ENCODE data around the gene EPHB1.

The EPHB1 gene

DNA sequence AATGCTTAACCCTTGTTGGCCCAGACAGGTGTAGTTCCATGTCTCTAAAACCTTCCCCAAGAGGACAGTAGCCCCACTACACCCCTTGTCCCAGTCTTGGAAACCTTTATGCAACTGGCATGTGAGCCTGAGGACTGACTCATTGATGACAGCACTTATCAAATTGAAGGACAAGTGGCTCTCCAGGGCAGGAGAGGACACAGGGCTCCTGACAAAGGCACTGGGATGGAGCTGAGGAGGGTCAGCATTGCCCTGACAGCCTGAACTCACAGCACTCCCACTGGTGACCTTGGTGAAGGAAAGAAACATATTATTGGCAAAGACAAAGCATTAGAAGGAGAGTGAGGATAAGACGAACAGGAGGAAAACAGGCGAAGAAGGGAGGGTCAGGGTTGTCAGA, 139.9 kb downstream of the EPHB1 start:
- no peak overlapping the region for H3K27ac ChIP-seq
- TF ChIP-seq, protein P1, sequence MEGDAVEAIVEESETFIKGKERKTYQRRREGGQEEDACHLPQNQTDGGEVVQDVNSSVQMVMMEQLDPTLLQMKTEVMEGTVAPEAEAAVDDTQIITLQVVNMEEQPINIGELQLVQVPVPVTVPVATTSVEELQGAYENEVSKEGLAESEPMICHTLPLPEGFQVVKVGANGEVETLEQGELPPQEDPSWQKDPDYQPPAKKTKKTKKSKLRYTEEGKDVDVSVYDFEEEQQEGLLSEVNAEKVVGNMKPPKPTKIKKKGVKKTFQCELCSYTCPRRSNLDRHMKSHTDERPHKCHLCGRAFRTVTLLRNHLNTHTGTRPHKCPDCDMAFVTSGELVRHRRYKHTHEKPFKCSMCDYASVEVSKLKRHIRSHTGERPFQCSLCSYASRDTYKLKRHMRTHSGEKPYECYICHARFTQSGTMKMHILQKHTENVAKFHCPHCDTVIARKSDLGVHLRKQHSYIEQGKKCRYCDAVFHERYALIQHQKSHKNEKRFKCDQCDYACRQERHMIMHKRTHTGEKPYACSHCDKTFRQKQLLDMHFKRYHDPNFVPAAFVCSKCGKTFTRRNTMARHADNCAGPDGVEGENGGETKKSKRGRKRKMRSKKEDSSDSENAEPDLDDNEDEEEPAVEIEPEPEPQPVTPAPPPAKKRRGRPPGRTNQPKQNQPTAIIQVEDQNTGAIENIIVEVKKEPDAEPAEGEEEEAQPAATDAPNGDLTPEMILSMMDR (IDR thresholded peaks at IDR 0.05; ENCODE audit: low read depth, low read length) = no peak

DNA sequence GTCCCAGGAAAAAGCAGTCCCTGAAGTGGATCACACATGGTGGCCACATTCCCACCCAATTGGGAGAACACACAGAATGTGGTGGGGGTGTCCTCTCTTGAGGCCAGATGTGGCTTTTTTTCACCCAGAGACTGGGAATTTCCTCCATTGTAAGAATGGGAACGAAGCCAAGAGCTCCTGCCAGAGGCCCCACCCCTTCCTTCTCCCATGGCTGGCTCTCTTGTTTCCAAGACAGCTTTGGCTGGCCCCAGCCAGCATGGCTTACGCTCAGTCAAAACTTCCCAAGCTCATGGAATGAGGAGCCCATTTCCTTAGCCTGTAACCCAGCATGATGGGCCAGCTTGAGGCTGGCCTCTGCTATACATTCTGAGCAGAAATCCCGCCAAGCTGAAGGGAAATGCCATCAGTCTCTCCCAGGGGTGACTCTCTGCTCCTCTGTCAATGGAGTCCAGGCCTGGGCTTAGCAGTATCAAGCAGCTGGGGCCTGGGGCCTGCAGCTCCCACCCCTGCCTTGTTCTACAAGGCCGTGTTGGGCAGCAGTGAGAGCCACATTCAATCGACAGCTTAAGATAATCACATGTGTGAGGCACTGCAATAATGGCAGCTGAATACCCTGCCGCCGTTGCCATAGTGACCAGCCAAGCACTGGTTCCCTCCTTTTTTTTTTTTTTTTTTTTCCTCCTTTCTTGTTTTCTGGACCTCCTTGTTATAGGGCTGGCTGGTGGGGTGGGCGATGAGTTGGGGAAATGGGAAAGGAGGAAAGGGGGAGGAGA, 142.4 kb downstream of the EPHB1 start:
- no peaks in the 10 kb centered on the region for H3K27me3 ChIP-seq (ENCODE audit: insufficient read depth, low read depth, severe bottlenecking)

More for the DNA sequence above, 139.9 kb downstream of the EPHB1 start:
- no peak for DNase-seq
- no peak overlapping the region for H3K4me3 ChIP-seq (ENCODE audit: low read depth, low read length)
- H3K27me3 ChIP-seq (ENCODE audit: insufficient read depth, low read depth, severe bottlenecking) = no peaks in the 10 kb centered on the region
- no peaks in the 10 kb centered on the region for H3K36me3 ChIP-seq
- no peaks in the 10 kb centered on the region for H3K9me3 ChIP-seq (ENCODE audit: severe bottlenecking)

DNA sequence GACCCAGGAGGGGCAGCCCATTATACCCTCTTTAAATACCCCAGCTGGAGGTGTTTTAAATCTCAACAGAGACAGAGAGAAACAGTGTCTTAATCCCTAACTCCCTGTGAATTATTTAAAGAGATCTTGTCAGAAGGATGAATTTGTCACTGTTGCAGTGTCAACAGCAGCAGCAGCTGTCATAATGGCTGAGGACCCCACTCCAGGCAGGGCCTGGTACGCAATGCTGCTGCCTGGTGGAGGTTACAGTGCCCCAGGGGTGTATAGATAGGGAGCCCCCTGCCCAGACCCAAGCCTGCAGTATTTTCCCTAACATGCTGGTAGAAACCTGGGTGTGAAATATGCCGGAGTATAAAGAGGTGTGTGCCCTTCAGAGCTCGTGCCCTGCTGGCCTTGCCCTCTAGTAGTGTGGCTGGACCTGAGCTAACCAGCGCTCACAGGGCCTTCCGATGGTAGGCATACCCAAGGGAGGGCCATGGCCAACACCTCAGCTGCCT, 143.0 kb downstream of the EPHB1 start:
- H3K27ac ChIP-seq = peak overlapping the region; percentile 57

More for the DNA sequence above, 142.4 kb downstream of the EPHB1 start:
- TF ChIP-seq, protein P1 (IDR thresholded peaks at IDR 0.05; ENCODE audit: low read depth, low read length) = no peak
- Histone ChIP-seq H3K27ac (peak overlapping the region; percentile 57), H3K9me3 (ENCODE audit: severe bottlenecking) (no peaks in the 10 kb centered on the region), H3K36me3 (no peaks in the 10 kb centered on the region), H3K4me3 (ENCODE audit: low read depth, low read length) (no peak overlapping the region)
- peak; percentile 87 for DNase-seq

DNA sequence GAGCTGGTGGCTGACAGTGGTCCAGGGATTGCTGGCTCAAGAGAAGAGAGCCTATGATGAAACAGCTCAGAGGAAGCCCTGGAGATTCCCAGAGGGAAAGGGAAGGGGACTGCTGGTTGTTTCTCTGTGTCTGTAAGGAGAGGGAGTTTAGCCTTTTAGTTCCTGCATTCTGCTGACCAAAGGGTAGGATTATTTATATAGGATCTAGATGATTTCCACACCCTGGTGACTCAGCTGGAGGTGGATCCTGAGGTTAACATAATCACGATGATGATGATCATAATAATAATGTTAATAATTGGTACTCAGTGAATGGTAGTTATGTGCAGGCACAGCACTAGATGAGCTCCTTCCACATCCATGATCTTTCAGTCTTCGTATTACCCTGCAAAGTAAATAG, 144.9 kb downstream of the EPHB1 start:
- no peak for DNase-seq
- Histone ChIP-seq H3K9me3 (ENCODE audit: severe bottlenecking) (no peaks in the 10 kb centered on the region), H3K36me3 (no peaks in the 10 kb centered on the region), H3K4me3 (ENCODE audit: low read depth, low read length) (no peak overlapping the region), H3K27me3 (ENCODE audit: insufficient read depth, low read depth, severe bottlenecking) (no peaks in the 10 kb centered on the region), H3K27ac (peak overlapping the region; percentile 10)
- TF ChIP-seq, protein P1 (IDR thresholded peaks at IDR 0.05; ENCODE audit: low read depth, low read length) = no peak

More for the DNA sequence above, 143.0 kb downstream of the EPHB1 start:
- no peaks in the 10 kb centered on the region for H3K27me3 ChIP-seq (ENCODE audit: insufficient read depth, low read depth, severe bottlenecking)
- H3K4me3 ChIP-seq (ENCODE audit: low read depth, low read length) = no peak overlapping the region
- no peaks in the 10 kb centered on the region for H3K9me3 ChIP-seq (ENCODE audit: severe bottlenecking)
- no peaks in the 10 kb centered on the region for H3K36me3 ChIP-seq
- DNase-seq = peak; percentile 29
- TF ChIP-seq, protein P1 (IDR thresholded peaks at IDR 0.05; ENCODE audit: low read depth, low read length) = no peak

DNA sequence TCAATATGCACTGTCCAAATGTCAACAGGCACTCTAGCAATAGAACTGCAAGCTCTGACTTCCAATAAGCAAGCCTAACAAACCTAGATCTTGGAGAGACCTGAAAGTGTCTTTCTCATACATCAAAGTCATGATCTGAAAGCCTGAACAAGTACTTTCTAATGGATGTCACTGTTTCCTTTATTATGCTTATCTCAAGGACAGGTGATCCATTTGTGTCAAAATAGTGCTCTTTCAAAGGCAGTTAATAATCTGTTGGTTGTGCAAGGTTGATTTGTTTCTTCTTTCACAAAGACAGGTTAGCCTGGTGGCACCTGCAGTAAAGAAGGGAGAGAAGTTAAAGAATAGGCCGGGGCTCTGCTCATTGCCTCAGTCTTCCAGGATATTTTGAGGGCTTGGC, 146.8 kb downstream of the EPHB1 start:
- Histone ChIP-seq H3K4me3 (ENCODE audit: low read depth, low read length) (no peak overlapping the region), H3K27me3 (ENCODE audit: insufficient read depth, low read depth, severe bottlenecking) (no peaks in the 10 kb centered on the region), H3K9me3 (ENCODE audit: severe bottlenecking) (no peaks in the 10 kb centered on the region), H3K27ac (no peak overlapping the region), H3K36me3 (no peaks in the 10 kb centered on the region)
- TF ChIP-seq, protein P1 (IDR thresholded peaks at IDR 0.05; ENCODE audit: low read depth, low read length) = no peak
- DNase-seq = no peak

All from WERI-Rb-1 (cell line).